HUES6 (cell line): ENCODE measurements around the gene NOTCH1.

Experiments
- H3K27ac ChIP-seq: 2 replicates; pipeline ENCODE4 v1.7.0; 2013; ENCODE audit warnings: low read depth, mild to moderate bottlenecking, low read length, inconsistent platforms
- H3K27me3 ChIP-seq: 2 replicates; pipeline ENCODE4 v1.6.1; 2013; ENCODE audit warnings: low read length; ENCODE audit not compliant: control insufficient read depth, insufficient read depth
- H3K36me3 ChIP-seq: 2 replicates; pipeline ENCODE4 v1.6.1; 2013; ENCODE audit warnings: low read length; ENCODE audit not compliant: control insufficient read depth, insufficient read depth
- H3K4me1 ChIP-seq: 2 replicates; pipeline ENCODE4 v1.6.1; 2013; ENCODE audit warnings: low read length; ENCODE audit not compliant: control insufficient read depth, insufficient read depth
- H3K4me3 ChIP-seq: 2 replicates; pipeline ENCODE4 v1.5.1; 2013; ENCODE audit warnings: low read depth, low read length
- H3K9ac ChIP-seq: one replicate; pipeline ENCODE4 v1.6.1; 2013; ENCODE audit warnings: mild to moderate bottlenecking, low read length
- H3K9me3 ChIP-seq: 2 replicates; pipeline ENCODE4 v1.6.1; 2013; ENCODE audit warnings: low read depth, low read length; ENCODE audit not compliant: control insufficient read depth, insufficient read depth

NOTCH1 gene

DNA sequence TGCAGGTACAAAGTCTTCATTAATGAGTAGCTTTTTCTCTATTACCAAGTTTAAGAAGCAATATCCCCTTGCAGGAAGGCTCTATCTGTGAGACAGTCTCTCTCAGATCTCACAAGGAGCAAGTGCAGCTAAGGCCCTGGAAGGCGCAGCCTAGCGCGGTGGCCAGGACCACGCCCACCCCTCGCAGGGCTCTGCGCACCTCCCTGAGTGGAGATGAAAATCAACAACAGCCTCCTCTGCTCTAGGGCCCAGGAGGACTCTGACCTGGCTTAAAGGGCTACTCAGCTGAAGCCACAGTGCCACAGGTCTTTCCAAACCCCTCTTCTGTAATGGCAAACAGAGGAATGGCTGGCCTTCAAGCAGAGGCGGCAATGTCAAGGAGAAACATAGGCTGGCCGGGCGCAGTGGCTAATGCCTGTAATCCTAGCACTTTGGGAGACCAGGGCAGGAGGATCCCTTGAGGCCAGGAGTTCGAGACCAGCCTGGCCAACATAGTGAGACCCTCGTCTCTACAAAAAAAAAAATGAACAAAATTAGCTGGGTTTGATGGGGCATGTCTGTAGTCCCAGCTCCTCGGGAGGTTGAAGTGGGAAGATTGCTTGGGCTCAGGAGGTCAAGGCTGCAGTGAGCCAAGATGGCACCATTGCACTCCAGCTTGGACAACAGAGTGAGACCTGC lies 74.9 kb downstream of the NOTCH1 start:
- Histone ChIP-seq H3K9me3 (no peaks in the 10 kb centered on the region), H3K36me3 (peaks cover 100% of the 10 kb centered on the region), H3K4me1 (no peaks in the 10 kb centered on the region), H3K27ac (no peak overlapping the region), H3K9ac (no peak overlapping the region), H3K27me3 (no peaks in the 10 kb centered on the region), H3K4me3 (no peak overlapping the region)

DNA sequence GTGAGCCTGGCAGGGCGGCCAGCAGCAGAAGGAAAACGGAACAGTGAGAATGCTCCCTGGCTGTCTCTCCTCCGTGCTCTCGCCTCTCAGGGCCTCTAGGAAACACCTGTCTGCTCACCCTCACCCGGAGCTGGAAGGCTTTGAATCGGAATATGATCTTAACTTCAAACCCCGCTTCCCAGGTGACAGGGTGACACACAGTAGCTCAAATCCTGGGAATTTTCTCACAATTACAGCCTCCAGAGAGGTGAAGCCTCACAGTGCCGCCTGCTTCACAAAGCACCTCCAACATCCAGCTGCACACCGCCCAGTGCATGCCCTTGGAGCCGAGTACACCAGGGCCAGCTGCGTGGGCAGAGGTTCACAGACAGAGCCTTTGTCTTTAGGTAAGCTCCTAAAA lies 75.5 kb downstream of the NOTCH1 start:
- Histone ChIP-seq H3K9me3 (no peaks in the 10 kb centered on the region), H3K9ac (no peak overlapping the region), H3K4me3 (no peak overlapping the region), H3K4me1 (no peaks in the 10 kb centered on the region), H3K36me3 (peaks cover 100% of the 10 kb centered on the region), H3K27me3 (no peaks in the 10 kb centered on the region), H3K27ac (no peak overlapping the region)

DNA sequence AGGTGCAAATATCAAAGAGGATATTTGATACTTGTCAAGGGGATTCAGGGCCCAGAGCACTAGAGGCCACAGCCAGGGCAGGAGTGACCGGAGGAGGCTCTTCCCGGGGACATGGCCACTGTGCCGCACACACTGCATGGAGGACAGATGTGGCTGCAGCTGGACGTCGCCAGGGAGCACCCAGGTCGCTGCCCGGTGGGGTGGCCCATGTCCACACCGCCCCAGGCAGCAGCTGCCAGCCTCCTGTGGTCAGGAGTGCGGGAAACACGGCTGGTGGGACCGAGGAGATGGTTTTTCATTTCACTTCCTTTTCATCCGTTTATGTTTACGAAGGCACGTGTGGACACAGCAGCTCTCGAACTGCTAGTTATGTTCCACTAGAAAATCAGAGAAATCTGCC lies 78.1 kb downstream of the NOTCH1 start:
- Histone ChIP-seq H3K9ac (no peak overlapping the region), H3K27ac (no peak overlapping the region), H3K36me3 (peaks cover 100% of the 10 kb centered on the region), H3K9me3 (no peaks in the 10 kb centered on the region), H3K27me3 (no peaks in the 10 kb centered on the region), H3K4me1 (no peaks in the 10 kb centered on the region), H3K4me3 (no peak overlapping the region)

DNA sequence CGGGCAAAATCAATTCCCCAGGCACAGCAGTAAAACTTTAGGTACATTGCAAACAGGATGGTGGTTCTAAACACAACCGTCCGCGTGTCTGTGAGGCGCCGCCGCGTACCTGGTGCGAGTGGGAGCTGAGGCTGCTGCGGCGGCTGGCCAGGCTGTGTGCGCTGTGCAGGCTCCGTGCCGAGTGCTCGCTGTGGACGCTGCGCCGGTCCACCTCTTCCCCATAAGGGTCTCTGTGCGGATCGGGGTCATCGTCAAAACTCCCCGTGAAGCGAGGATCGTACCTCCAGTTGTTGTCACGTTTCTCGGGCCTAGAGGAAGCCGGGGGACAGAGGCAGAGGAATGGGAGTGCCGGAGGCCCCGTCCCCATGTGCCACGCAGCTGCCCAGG lies 79.7 kb downstream of the NOTCH1 start:
- H3K9ac ChIP-seq = no peak overlapping the region
- no peak overlapping the region for H3K4me3 ChIP-seq
- H3K27ac ChIP-seq = no peak overlapping the region
- H3K36me3 ChIP-seq = peaks cover 99% of the 10 kb centered on the region
- H3K27me3 ChIP-seq = no peaks in the 10 kb centered on the region
- no peaks in the 10 kb centered on the region for H3K9me3 ChIP-seq
- H3K4me1 ChIP-seq = no peaks in the 10 kb centered on the region

DNA sequence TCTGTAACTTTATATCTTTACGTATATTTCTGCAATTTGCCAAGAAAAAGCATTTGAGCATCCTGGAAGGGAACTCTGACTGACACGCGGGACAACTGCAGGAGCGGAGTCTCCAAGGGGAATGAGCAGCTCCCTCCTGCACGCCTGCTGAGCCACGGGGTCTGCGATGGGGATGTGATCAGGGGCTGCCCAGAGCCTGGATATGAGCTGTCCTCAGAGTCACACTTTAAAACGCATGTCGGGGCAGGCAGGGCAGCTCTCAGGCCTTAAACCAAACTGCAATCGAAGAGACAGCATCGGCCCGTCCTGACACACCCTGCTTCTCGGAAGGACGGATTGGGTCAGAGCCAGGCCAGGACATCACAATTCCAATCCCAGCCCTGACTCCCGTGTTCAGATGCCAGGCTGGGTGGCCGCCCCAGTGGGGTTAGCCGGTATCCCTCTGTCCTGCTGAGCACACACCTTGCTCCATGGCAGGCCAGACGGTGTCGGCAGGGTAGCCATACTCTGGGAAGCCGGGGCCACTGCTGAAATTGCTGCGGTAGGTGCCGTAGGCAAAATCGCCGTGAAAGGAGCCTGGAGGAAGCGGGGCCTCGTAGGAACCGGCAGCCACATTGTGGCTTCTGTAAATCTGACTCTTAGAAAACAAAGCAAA lies 80.2 kb downstream of the NOTCH1 start:
- Histone ChIP-seq H3K9me3 (no peaks in the 10 kb centered on the region), H3K4me3 (no peak overlapping the region), H3K36me3 (peaks cover 99% of the 10 kb centered on the region)

DNA sequence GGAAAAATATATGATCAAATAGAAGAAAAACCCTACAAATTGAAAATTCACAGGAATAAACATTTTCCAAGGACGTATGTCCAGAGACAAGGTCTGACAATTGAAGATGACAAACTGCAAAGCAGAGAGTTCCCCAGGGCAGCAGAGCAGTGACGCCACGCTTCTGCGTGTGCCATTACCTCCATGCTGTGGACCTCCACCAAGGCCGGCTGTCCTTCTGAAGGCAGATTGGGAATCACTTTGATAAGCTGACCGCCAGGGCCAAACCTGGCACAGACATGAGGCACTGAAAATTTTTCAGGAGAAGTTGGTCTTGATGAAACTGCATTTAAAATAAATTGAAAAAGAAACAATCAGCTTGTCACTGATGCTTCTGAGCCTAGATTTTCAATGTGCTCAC lies 81.6 kb downstream of the NOTCH1 start:
- peaks cover 96% of the 10 kb centered on the region for H3K36me3 ChIP-seq
- no peaks in the 10 kb centered on the region for H3K27me3 ChIP-seq
- H3K27ac ChIP-seq = no peak overlapping the region
- H3K4me1 ChIP-seq = no peaks in the 10 kb centered on the region
- no peak overlapping the region for H3K4me3 ChIP-seq
- no peak overlapping the region for H3K9ac ChIP-seq
- no peaks in the 10 kb centered on the region for H3K9me3 ChIP-seq

More for the DNA sequence above, 80.2 kb downstream of the NOTCH1 start:
- no peaks in the 10 kb centered on the region for H3K27me3 ChIP-seq
- no peaks in the 10 kb centered on the region for H3K4me1 ChIP-seq
- H3K27ac ChIP-seq = no peak overlapping the region
- no peak overlapping the region for H3K9ac ChIP-seq

DNA sequence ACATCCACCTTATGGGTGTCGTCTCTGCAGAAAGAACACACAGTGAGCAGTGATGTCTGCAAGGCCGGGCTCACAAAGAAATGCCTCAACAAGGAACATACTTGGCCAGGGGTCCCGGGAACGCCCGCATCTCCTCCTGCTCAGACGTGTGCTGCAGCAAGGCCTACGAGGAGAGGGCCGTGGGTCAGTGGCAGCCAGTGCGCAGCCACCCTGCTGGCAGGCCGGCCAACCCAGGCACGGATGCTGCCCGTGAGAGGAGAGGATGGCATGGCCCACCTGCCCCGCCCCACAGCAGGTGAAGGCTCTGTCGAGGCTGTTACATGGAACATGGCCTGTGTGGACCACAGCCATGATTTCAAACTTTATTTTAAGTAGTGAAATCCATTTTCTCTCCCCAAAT lies 82.3 kb downstream of the NOTCH1 start:
- no peaks in the 10 kb centered on the region for H3K9me3 ChIP-seq
- no peak overlapping the region for H3K4me3 ChIP-seq
- peaks cover 96% of the 10 kb centered on the region for H3K36me3 ChIP-seq
- H3K27me3 ChIP-seq = no peaks in the 10 kb centered on the region
- H3K4me1 ChIP-seq = no peaks in the 10 kb centered on the region
- no peak overlapping the region for H3K9ac ChIP-seq
- no peak overlapping the region for H3K27ac ChIP-seq

DNA sequence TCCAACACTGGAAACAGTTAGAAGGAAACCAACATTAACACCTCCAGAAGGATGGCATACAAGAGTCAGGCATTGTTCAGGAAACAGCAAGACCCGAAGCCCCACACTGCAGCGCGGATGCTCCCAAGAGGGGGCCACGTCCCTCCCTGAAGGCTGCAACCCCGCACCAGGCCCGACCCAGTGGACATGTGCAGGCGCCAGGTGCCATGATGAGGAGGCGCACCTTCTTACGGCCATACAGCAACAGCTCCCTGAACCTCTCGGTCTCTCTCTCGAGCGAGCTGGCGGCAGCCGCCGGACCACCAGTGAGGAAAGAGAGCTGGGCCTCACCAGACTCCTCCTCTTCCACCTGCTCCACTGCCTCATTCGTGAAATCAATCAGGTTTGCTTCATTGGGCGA lies 83.2 kb downstream of the NOTCH1 start:
- no peaks in the 10 kb centered on the region for H3K27me3 ChIP-seq
- H3K9ac ChIP-seq = no peak overlapping the region
- H3K36me3 ChIP-seq = peaks cover 96% of the 10 kb centered on the region
- H3K4me1 ChIP-seq = no peaks in the 10 kb centered on the region
- no peaks in the 10 kb centered on the region for H3K9me3 ChIP-seq
- no peak overlapping the region for H3K4me3 ChIP-seq
- H3K27ac ChIP-seq = no peak overlapping the region

DNA sequence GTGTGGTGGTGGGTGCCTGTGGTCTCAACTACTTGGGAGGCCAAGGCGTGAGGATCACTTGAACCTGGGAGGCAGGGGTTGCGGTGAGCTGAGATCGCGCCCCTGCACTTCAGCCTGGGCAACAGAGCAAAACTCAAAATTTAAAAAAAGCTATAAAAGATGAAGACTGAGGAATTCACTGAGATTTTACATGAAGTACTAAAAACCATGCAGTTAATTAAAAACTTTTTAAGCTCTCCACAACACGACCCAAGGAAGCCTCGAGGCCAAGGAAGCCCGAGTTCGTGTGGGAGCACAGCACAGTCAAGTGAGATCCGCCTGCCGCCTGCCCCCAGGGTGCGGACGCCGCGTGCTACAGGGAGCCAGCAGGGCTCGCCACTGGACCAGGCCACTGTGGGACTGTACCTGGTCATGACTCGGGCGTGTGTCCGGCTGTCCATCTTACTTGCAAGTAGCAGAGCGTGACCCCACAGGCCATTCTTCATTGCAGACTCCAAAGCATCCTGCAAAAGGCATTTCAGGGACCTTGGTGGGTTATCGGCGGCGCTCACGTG lies 85.0 kb downstream of the NOTCH1 start:
- Histone ChIP-seq H3K27me3 (no peaks in the 10 kb centered on the region), H3K27ac (no peak overlapping the region), H3K4me3 (no peak overlapping the region), H3K36me3 (peaks cover 96% of the 10 kb centered on the region), H3K9me3 (no peaks in the 10 kb centered on the region), H3K9ac (no peak overlapping the region), H3K4me1 (no peaks in the 10 kb centered on the region)

DNA sequence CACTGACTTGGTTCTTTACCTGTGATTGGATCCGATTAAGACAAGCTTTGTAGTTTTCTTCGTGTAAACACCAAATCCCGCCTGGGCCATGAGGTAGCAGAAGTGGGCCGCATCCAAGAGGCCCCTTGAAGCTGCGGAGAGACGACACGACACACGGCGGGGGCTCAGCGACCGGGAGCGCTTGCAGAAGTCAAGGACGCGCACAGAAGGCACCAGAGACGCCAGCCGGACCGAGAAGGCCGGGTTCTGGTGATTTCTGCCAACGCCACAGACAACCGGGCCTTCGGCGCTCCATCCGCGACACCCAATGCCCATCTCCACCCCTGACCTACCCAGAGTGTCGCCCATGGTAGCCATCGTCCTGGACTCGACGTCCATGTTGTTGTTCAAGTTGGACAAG lies 86.4 kb downstream of the NOTCH1 start:
- peaks cover 96% of the 10 kb centered on the region for H3K36me3 ChIP-seq
- no peaks in the 10 kb centered on the region for H3K27me3 ChIP-seq
- H3K9ac ChIP-seq = no peak overlapping the region
- no peak overlapping the region for H3K27ac ChIP-seq
- no peaks in the 10 kb centered on the region for H3K4me1 ChIP-seq
- no peak overlapping the region for H3K4me3 ChIP-seq
- H3K9me3 ChIP-seq = no peaks in the 10 kb centered on the region

DNA sequence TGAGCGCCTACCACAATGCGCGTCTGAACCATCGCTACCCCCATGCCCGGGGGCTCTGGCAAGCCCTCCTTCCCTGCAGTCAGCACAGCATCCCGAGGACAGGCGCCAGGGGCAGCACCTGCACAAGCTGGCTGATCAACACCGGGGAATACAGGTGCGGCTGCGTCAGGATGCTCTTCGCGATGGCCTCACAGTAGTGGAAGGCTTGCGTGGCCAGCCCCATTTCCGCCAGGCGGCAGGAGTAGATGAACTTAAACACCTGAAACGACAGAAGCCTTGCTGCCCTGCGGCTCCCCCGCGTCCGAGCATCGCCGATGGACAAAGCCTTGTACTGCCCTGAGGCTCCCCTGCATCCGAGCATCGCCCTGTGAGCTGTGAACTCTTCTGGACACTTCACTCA lies 88.5 kb downstream of the NOTCH1 start:
- H3K27me3 ChIP-seq = no peaks in the 10 kb centered on the region
- H3K4me1 ChIP-seq = no peaks in the 10 kb centered on the region
- peaks cover 90% of the 10 kb centered on the region for H3K36me3 ChIP-seq
- no peak overlapping the region for H3K27ac ChIP-seq
- no peak overlapping the region for H3K4me3 ChIP-seq
- H3K9me3 ChIP-seq = no peaks in the 10 kb centered on the region
- H3K9ac ChIP-seq = no peak overlapping the region
